K562 (cell line): ENCODE measurements around the gene FAM20C. TPM values are rescaled to one million over a fixed set of nuclear protein-coding genes. Genes with fewer than 3 reads are reported as not detected.

Experiments used
- CHD7 ChIP-seq: fragments of 200-600 bp; sonication (generic); IDR thresholded peaks from one replicate; pipeline ENCODE4 v1.6.1; 2012; ENCODE audit warnings: mild to moderate bottlenecking, low read depth, low read length, inconsistent platforms
- HMGN3 ChIP-seq: IDR thresholded peaks from 2 replicates; pipeline ENCODE4 v1.6.1; 2011; ENCODE audit warnings: borderline replicate concordance, low read depth, mild to moderate bottlenecking, mixed read lengths, low read length; ENCODE audit not compliant: insufficient read length; ENCODE audit errors: extremely low read depth
- MBD2 ChIP-seq: sonication (generic); IDR thresholded peaks from 2 replicates; pipeline ENCODE4 v1.6.1; 2016; ENCODE audit warnings: low read depth, borderline replicate concordance
- MCM5 ChIP-seq: fragments of 450-650 bp; IDR thresholded peaks from 2 replicates; pipeline ENCODE4 v1.6.1; 2016; ENCODE audit warnings: low read depth
- NEUROD1 ChIP-seq: fragments of 150-350 bp; IDR thresholded peaks from 2 replicates; pipeline ENCODE4 v1.6.1; 2014; ENCODE audit warnings: borderline replicate concordance, low read length, low read depth; ENCODE audit not compliant: partially characterized antibody
- NKRF ChIP-seq: fragments of 450-650 bp; IDR thresholded peaks from 2 replicates; pipeline ENCODE4 v1.6.1; 2016; ENCODE audit warnings: borderline replicate concordance
- NR2C2 ChIP-seq, 2 experiments: fragments of 200-800 bp in 1 of 2; sonication (Bioruptor generic) in 1 of 2; sonication (generic) in 1 of 2; formaldehyde crosslinking in 1 of 2; IDR thresholded peaks; 2 replicates each; pipeline versions ENCODE4 v1.6.1 to v1.8.0; 2016 to 2022; ENCODE audit warnings: mild to moderate bottlenecking in 1 of 2, missing compliant biosample characterization in 1 of 2, missing genetic modification characterization in 1 of 2, missing genetic modification reagents in 1 of 2
- PHB ChIP-seq: fragments of 250-450 bp; sonication (Bioruptor Pico); IDR thresholded peaks from 2 replicates; pipeline ENCODE4 v1.5.0; 2021
- PURB ChIP-seq: sonication (generic); formaldehyde crosslinking; IDR thresholded peaks from 2 replicates; pipeline ENCODE4 v1.9.0; 2021; ENCODE audit warnings: low read depth, mild to moderate bottlenecking, missing genetic modification reagents
- SNIP1 ChIP-seq: fragments of 450-650 bp; IDR thresholded peaks from 2 replicates; pipeline ENCODE4 v1.7.1; 2017; ENCODE audit warnings: low read depth, mild to moderate bottlenecking
- ZNF668 ChIP-seq: fragments of 250-450 bp; sonication (Bioruptor Pico); IDR thresholded peaks from 2 replicates; pipeline ENCODE4 v1.8.0; 2022; ENCODE audit warnings: mild to moderate bottlenecking, inconsistent platforms
- polyA plus RNA-seq, 8 experiments: library from polyadenylated mRNA; depleted of rRNA in 4 of 8; stranded (reverse) in 5 of 8; unstranded in 3 of 8; fragments of >200 nt; fragmentation: Nextera tagmentation in 2 of 8; fragmentation: Illumina TruSeq in 1 of 8; extraction: Ambion mirVana in 2 of 8; extraction: Trizol in 1 of 8; gene quantifications; 2 replicates each; pipeline versions ENCODE4 v1.2.1 to v1.2.3, GENCODE V29; 2011 to 2014; ENCODE audit warnings: inconsistent platforms in 1 of 8, missing spikeins in 1 of 8
- total RNA-seq, 7 experiments: library from RNA; depleted of rRNA in 6 of 7; stranded (reverse); fragments of >200 nt in 6 of 7; fragmentation: Illumina TruSeq in 2 of 7; extraction: Trizol in 2 of 7; gene quantifications; 2 replicates each; pipeline versions ENCODE4 v1.2.1 to v1.2.3, GENCODE V29; 2011 to 2021; ENCODE audit warnings: low replicate concordance in 1 of 7
- TF ChIP-seq, protein P1 (sequence below): sonication (generic); formaldehyde crosslinking; IDR thresholded peaks from 2 replicates; pipeline ENCODE4 v1.5.0; 2020; ENCODE audit warnings: missing genetic modification reagents

Gene FAM20C
- total and polyA plus RNA-seq, 9 of the 15 experiments (the other 6 are each of a cell fraction or from before 2014, with no cell fraction given), result 0.09 TPM; not detected in 8

DNA sequence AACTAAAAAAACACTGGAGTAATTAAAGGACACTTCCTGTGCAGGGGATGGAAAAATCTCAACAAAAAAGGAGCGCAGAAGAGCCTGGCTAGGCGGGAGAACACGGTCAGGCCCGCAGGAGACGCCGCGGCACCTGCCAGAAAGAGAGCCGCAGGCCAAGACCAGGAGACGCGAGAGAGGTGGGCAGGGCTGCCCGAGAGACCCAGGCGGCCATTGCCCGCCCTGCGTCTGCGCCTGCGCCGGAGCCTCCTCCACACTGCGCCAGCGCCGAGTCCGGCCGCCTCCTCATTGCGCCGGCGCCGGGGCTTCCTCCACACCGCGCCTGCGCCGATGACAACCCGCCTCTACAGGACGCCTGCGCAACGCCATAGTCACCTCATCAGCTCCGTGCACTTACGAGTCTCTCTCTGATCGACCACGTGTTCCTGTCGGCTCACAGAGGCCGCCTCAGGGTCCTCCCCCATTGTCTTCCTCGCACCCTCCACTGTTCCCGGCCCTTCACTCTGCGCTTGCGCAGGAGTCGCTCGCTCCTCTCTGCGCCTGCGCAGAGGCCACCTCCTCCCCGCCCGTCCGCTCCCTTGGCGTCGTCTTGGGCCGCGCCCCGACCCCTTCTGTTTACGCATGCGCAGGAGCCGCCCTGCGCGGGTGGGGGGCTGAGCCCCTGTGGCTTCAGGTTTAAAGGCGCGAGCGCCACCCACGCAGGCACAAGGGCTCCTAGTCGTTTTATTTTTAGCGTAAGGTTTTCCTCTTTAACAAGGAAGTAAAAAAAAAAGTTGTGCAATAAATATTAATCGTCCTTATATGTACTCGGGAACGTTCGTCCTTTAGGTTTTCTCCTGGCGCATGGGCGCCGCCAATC lies 43.2 kb upstream of the FAM20C start (continued):
- TF ChIP-seq CHD7, result no peak
- TF ChIP-seq ZNF668 (CRISPR knock-in tag), result no peak
- TF ChIP-seq PHB (CRISPR knock-in tag), result no peak
- TF ChIP-seq SNIP1, result no peak
- no peak for TF ChIP-seq PURB
- TF ChIP-seq NKRF, result no peak
- TF ChIP-seq, protein P1, sequence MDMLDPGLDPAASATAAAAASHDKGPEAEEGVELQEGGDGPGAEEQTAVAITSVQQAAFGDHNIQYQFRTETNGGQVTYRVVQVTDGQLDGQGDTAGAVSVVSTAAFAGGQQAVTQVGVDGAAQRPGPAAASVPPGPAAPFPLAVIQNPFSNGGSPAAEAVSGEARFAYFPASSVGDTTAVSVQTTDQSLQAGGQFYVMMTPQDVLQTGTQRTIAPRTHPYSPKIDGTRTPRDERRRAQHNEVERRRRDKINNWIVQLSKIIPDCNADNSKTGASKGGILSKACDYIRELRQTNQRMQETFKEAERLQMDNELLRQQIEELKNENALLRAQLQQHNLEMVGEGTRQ (CRISPR knock-in tag), result peak; percentile 70
- TF ChIP-seq HMGN3, result peak; percentile 83
- TF ChIP-seq NEUROD1, result no peak
- TF ChIP-seq NR2C2 (CRISPR knock-in tag; IDR thresholded peaks at IDR 0.05), result no peak
- no peak for TF ChIP-seq NR2C2 (tag; IDR thresholded peaks at IDR 0.05)
- 0 out of 2 replicates have a peak, but pooled peaks have one; percentile 10 for TF ChIP-seq MBD2
- TF ChIP-seq MCM5, result no peak
